HUDEP-2 (cell line): ENCODE data around the gene CCSAP.
"Not testable (repeated sequence)": the region's sequence is repeated elsewhere in the genome, so short reads cannot be mapped to it uniquely, and the experiment has no call there.

Experiments
- DNase-seq, 76 experiments: peaks; one replicate each; lab custom pipeline; 2025; ENCODE audit not compliant: unreplicated experiment in 76 of 76; lab: John Stamatoyannopoulos, UW

The CCSAP gene

GRCh38 chr1:229342656-229343569, at the start of gene CCSAP:
TSS of gene CCSAP (minus strand) at chr1:229343047. CDS start at chr1:229342465, 582 bp downstream.
- DNase-seq: peak in 15 of 76 experiments; percentile 5 to 40 (median 29)

GRCh38 chr1:229390130-229390529, 47.3 kb upstream of the CCSAP start:
- DNase-seq: no peak

DNA sequence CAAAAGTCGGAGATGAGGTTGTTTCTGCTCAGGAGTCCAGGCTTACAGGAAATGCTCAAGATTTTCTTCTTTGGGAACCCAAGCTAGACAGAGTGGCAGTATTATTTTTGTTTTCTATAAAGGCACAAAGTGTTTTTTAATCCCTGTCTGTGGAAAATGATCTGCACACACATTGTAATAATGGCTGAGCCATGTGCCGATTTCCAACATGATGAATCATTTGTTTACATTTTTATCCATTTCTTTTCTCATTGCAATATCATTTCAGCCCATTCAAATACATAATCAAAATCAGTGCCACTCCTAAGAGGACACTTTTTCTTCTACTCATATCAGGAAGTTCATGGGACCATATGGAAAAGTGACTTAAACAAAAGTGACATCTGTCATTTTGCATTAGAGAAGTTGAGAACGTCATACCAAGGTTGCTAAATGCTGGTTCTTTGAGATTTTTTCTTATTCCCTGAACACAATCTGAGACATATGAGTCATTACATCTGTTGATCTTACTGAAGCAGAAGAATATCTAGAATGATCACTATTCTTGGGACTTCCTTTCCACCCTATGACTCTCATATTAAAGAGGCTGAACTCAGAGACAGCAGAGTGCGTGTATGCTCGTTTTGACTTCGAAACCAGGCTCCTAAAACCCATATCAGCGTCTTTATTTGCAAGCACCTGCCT, 46.2 kb upstream of the CCSAP start:
- DNase-seq: no peak

DNA sequence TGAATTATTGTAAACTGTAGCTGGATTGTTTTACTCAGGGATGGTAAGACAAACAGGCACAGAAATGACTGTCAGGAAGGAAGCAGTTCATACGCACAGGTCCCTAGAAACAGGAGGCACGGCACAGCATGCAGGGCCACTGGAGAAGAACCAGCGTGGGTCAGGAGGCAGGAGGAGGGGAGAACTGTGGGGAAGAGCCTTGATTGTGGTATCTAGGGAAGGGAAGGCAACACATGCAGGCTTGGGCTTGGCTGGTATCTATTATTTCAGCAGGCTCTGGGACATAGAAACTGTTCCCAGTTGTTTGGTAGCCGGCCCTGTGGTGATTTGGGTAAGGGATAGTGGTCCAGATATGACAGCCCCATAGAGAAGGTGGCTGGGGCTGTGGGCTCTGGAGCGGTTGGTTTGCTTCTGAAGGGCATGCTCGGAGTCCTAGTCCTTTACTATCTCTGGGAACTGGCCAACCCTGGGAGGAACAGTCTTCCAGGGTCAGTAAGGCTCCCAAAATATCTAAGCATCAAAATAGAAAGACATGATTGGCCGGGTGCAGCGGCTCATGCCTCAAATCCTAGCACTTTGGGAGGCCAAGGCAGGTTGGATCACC, 43.1 kb upstream of the CCSAP start:
- no peak for DNase-seq

DNA sequence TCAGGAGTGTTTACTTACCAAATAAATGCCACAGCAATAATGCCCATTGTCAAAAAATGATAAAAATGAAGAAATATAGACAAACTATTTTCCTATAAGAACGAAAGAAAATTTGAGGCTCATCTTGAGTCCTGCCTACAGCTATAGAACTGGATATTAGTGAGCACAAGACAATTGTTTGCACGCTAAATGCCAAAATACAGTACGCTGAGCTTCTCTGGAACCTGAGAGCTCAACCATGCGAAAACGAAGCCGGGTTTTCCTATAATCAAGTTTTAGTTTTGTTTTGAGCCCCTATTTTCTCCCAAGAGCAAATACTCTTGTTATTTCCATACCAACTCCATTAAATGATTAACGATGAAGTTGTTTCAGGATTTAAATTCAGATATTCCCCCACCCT, 42.0 kb upstream of the CCSAP start:
- DNase-seq: no peak

- no peak for DNase-seq
Measured at GRCh38 chr1:229383961-229384360, 41.1 kb upstream of the CCSAP start.

DNA sequence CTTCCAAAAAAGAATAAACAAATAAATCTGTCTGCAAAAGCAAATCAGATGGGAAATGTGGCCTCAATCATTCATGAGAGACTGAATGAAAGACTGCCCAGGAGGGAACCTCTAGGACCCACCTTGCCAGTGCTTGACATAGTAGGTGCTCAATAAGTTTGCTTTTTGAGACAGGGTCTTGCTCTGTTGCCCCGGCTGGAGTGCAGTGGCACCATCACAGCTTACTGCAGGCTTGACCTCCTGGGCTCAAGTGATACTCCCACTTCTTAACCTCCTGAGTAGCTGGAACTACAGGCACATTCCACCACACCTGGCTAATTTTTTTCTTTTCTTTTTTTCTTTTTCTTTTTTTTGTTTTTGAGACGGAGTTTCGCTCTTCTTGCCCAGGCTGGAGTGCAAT, 40.3 kb upstream of the CCSAP start:
- DNase-seq: no peak

DNA sequence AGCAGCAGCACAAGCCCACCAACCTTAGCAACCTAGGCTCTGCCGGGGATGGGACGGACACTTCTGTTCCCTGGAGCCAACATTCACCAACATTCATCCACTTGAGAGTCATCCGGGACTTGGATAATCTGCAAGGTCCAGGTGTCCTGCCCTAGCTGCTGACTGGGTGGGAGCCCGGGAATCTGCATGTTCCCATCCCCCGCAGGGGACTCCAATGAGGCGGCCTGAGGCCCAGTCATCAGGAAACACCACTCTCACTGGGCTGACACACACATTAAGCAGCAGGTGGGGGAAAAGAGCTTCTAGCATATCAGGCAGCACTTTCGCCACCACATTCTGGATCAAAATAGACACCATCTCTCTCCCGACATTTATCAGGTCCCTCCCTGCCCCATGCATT, 38.4 kb upstream of the CCSAP start:
- DNase-seq: no peak

DNA sequence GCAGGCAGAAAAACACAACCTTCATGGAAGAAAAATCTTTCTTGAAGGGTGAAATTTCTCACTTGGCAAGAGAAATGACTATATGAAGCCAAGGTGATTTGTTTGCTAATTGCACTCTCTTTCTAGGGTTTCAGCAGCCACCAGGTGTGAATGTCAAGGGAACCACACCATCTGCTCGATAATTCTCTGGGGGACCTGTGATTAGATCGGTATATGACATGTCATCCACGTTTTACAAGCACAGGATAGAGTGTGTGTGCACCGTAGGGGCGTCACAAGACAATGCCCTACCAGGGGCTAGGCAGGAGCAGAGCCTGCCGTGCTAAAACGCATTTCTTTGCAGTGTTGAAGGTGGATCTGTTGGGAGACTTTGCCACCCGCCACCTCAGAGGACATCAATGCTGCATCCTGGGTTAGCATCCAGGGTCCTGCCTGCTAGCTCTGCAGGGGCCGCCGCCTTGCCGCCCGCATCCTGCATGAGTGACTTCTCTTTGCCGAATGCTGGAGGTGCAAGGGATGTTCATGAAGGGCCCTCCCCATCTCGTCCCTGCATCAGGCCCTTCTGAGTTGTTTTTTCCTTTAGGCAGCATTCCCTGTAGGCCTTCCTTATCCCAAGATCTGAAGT, 37.8 kb upstream of the CCSAP start:
- DNase-seq: no peak

- no peak for DNase-seq
Measured at GRCh38 chr1:229379846-229380245, 37.0 kb upstream of the CCSAP start.

GRCh38 chr1:229378586-229379367, 35.9 kb upstream of the CCSAP start:
- no peak for DNase-seq

- DNase-seq: not testable (repeated sequence)
Measured at GRCh38 chr1:229378035-229378434, 35.2 kb upstream of the CCSAP start.

GRCh38 chr1:229377429-229377828, 34.6 kb upstream of the CCSAP start:
- DNase-seq: no peak

GRCh38 chr1:229376521-229376920, 33.7 kb upstream of the CCSAP start:
- DNase-seq: no peak

- no peak for DNase-seq
Measured at GRCh38 chr1:229374485-229374884, 31.6 kb upstream of the CCSAP start.

GRCh38 chr1:229373395-229373794, 30.5 kb upstream of the CCSAP start:
- no peak for DNase-seq

- no peak for DNase-seq
Measured at GRCh38 chr1:229372251-229372650, 29.4 kb upstream of the CCSAP start.

GRCh38 chr1:229371624-229372023, 28.8 kb upstream of the CCSAP start:
- DNase-seq: no peak

GRCh38 chr1:229370601-229371021, 27.8 kb upstream of the CCSAP start:
- DNase-seq: no peak

- no peak for DNase-seq
Measured at GRCh38 chr1:229368347-229368746, 25.5 kb upstream of the CCSAP start.
